UCSD-AML1 (cell line): ENCODE results near the gene ZNF700.
A peak's percentile ranks its signal among the peaks of the same experiment; 100 is the strongest.
"Not testable (repeated sequence)": the region's sequence is repeated elsewhere in the genome, so short reads cannot be mapped to it uniquely, and the experiment has no call there.

ENCODE experiments used
- DNase-seq: peaks from one replicate; lab custom pipeline; 2025; ENCODE audit not compliant: unreplicated experiment; lab: John Stamatoyannopoulos, UW

Gene ZNF700

GRCh38 chr19:11938383-11938782 is 13.5 kb downstream of the ZNF700 start:
- not testable (repeated sequence) for DNase-seq

DNA sequence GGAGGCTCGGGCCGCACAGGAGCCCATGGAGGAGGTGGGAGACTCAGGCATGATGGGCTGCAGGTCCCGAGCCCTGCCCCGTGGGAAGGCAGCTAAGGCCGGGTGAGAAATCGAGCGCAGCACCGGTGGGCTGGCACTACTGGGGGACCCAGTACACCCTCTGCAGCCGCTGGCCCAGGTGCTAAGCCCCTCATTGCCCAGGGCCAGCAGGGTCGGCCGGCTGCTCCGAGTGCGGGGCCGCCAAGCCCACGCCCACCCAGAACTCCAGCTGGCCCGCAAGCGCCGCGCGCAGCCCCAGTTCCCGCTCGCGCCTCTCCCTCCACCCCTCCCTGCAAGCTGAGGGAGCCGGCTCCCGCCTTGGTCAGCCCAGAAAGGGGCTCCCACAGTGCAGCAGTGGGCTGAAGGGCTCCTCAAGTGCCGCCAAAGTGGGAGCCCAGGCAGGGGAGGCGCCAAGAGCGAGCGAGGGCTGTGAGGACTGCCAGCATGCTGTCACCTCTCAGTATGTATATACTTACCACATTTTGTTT is 16.5 kb downstream of the ZNF700 start:
- DNase-seq, result not testable (repeated sequence)

DNA sequence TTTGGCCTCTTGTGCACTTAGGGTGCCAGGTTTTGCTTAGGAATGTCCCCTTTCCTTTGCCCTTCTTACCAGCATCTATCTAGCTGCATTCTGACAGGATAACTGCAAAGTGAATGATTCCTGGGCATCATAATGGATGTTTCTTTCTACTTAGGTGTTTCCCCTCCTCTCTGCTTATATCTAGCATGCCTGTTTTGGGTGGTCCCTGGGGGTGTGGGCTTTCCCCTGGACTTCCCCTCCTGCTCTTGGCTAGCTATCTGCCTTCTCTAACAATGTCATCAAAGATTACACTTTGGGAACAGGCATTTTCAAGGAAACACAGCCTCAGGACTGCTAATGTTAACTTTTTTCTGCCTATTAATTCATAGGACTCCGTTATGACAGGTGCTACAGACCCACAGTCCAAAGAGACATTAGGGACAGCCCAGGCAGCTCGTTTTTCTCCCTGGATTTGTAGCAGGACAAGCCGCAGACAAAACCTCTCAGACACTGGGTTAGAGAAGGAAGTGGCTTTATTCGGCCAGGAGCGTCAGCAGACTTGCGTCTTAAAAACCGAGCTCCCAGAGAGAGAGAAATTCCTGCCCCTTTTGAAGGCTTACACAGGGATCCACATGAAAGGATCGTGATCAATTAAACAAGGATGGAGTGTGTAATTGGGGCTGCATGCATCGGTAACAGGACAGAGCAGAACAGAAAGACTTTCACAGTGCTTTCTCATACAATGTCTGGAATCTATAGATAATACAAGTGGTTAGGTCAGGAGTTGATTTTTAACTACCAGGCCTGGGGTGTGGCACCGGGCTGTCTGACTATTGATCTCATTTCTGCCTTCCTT is 17.3 kb downstream of the ZNF700 start:
- DNase-seq, result no peak

- no peak for DNase-seq
Measured at GRCh38 chr19:11942843-11943108, 17.9 kb downstream of the ZNF700 start.

GRCh38 chr19:11944656-11945055 is 19.7 kb downstream of the ZNF700 start:
- DNase-seq, result no peak

GRCh38 chr19:11948646-11949045 is 23.7 kb downstream of the ZNF700 start:
- DNase-seq, result no peak

- no peak for DNase-seq
Measured at GRCh38 chr19:11949201-11949600, 24.3 kb downstream of the ZNF700 start.

DNA sequence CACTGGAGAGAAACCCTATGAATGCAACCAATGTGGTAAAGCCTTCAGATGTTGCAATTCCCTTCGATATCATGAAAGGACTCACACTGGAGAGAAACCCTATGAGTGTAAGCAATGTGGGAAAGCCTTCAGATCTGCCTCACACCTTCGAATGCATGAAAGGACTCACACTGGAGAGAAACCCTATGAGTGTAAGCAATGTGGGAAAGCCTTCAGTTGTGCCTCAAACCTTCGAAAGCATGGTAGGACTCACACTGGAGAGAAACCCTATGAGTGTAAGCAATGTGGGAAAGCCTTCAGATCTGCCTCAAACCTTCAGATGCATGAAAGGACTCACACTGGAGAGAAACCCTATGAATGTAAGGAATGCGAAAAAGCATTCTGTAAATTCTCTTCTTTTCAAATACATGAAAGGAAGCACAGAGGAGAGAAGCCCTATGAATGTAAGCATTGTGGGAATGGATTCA is 24.7 kb downstream of the ZNF700 start:
- not testable (repeated sequence) for DNase-seq

GRCh38 chr19:11950312-11950711 is 25.4 kb downstream of the ZNF700 start:
- no peak for DNase-seq

DNA sequence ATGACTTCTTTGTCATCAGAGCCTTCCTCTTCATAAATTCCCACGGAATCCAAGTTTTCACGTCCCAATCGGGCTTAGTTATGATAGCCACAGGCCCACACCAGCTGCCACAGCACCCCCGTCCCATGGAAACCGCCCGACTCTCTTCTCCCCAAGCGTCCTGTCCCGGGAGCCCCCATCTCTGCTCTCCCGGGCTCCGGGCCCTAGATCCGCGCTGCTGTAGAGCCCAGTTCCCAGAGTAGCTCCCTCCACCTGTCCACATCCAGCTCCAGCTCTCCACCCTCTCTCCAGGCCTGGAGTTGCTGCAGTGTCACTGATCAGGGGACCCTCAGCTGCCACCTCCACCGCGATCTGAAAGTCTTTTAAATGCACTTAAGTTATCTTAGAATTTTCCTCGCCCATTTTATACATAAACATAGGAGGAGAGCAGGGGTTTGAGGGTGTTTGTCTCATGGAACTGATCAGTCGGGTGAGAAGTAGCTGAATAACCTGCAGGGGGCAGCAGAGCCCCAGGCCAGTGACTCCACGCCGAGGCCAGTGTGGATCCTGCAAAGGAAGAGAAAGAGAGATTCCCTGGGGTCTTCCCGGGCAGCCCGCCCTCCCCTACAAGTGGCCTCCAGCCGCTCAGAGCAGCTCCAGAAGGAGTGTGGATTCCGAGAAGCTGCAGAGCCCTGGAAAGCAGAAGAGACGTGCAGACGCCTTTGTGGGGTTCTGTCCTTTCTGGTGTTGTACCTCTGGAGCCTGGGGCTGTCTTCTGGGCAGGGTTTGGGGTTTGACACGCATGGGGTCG is 38.9 kb downstream of the ZNF700 start:
- DNase-seq, result peak; percentile 73

DNA sequence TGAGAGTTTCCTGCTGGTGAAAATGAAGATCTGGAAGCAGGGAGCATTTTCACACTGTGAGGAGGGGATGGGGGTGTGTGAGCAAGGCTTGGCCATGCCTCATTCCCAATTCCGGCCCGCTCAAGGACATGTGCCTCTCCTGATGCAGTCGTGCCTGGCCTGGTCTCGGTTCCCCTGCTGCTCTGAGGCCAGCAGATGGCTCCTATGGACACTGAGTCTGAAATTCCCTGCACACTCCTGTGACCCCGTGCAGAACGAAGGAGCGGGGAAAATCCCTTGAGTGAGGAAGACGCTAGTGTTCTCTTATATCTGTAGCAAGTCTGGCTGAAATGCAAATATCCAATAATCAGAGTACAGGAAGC is 39.6 kb downstream of the ZNF700 start:
- DNase-seq, result no peak

DNA sequence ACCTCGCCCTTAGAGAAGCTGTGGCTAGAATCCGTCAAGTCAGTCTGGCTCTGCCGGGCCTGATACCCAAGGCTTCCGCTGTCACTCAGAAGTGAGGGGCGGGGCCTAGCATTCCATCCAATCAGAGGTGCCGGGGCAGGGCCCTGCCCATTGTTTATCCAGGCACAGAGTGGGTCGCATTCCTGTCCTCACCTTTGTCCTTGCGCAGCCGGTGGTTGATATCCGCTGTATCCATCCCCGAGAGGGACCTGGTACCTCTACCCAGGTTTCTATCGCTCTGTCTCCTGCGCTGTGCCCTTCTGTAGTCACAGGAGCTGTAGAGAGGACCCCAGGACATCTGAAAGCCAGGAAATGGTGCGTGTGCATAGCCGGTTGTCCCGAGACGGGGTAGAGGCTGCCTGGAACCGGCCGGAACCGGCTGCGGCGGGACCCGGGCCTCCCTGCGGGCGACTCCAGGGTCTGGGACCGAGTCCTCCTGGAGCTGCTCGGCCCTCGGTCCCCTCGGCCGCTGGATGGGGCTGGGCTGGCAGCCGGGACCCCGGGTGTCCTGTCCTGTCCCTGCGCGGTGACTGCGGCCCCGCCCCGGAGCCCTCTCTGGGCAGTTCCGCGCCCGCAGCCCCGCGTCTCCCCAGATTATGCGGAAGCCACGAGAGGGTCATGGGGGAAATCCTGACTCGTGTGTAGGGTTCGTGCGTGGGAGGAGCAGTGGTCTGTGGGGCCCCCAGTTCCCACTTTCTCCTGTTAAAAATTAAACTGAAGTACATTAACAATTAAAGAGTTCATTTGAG is 40.1 kb downstream of the ZNF700 start, which contains the start of gene ZNF763:
Gene ZNF763 (plus strand): TSS at position 183 of the 788 bp plus-strand sequence. CDS start 169 bp downstream, at position 352.
- DNase-seq, result peak; percentile 90

GRCh38 chr19:11970174-11970573 is 45.3 kb downstream of the ZNF700 start:
- DNase-seq, result no peak

DNA sequence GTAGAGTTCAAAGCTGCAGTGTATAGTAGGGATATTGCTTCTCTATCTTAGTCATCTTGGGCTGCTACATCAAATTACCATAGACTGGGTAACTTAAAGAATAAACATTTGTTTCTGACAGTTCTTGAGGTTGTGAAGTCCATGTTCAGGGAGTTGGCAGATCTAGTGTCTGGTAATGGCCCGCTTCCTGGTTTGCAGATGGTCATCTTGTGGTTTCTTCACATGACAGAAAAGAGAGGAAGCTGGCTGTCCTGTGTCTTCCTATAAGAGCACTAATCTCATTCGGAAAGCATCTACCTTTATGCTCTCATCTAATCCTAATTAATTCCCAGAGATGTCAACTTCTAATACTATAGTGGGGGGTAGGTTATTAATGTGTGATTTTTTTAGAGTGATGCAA is 46.1 kb downstream of the ZNF700 start:
- DNase-seq, result no peak

DNA sequence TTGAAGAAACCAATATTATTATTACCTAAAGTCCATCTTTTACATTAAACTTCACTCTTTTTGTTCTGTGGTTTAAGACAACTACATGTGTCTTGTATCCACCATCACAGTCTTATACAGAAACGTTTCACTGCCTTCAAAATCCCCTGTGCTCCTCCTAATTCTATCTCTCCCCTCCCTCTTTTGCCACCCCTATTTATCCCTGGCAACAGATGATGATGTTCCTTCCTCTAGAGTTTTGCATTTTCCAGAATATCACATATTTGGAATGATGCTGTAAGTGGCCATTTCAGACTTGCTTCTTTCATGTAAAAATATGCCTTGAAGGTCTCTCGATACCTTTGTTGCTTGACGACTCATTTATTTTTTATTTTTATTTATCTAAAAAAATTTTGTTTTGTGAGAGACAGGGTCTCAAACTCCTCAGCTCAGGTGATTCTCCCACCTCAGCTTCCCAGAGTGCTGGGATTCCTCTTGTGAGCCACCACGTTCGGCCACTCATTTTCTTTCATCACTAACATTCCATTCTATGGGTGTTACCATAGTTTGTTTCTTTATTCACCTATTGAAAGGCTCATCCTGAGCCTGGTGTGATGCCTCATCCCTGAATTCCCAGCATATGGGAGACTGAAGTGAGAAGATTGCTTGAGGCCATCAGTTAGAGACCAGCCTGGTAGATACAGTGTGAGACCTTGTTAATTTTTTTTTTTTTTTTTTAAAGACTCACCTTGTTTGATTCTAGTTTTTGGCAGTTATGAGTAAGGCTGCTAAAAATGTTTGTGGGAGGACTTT is 48.3 kb downstream of the ZNF700 start:
- no peak for DNase-seq

DNA sequence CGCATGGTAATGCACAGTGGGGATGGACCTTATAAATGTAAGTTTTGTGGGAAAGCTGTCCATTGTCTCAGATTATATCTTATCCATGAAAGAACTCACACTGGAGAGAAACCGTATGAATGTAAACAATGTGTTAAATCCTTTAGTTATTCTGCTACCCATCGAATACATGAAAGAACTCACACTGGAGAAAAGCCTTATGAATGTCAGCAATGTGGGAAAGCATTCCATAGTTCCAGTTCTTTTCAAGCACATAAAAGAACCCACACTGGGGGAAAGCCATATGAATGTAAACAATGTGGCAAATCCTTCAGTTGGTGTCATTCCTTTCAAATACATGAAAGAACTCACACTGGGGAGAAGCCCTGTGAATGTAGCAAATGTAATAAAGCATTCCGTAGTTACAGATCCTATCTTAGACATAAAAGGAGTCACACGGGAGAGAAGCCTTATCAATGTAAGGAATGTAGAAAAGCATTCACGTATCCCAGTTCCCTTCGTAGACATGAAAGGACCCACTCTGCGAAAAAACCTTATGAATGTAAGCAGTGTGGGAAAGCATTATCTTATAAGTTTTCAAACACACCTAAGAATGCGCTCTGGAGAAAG is 53.7 kb downstream of the ZNF700 start:
- DNase-seq, result no peak

DNA sequence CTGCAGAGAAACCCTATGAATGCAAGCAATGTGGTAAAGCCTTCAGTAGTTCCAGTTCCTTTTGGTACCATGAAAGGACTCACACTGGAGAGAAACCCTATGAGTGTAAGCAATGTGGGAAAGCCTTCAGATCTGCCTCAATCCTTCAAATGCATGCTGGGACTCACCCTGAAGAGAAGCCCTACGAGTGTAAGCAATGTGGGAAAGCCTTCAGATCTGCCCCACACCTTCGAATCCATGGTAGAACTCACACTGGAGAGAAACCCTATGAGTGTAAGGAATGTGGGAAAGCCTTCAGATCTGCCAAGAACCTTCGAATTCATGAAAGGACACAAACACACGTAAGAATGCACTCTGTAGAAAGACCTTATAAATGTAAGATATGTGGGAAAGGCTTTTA is 54.6 kb downstream of the ZNF700 start:
- no peak for DNase-seq

- DNase-seq, result no peak
Measured at GRCh38 chr19:11982526-11982925, 57.6 kb downstream of the ZNF700 start.

DNA sequence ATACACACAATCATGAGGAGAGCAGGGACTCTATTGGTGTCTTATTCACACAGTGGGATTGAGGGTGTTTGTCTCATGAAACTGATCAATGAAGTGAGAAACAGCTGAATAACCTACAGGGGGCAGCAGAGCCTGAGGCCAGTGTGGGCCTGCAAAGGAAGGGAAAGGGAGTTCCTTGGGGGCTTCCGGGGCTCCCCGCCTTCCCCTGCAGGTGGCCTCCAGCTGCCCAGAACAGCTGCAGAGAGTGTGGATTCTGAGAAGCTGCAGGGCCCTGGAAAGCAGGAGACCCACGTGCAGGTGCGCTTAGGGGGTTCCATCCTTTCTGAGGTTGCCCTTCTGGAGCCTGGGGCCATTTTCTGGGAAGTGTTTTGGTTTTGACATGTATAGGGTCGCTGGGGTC is 60.1 kb downstream of the ZNF700 start:
- peak; percentile 35 for DNase-seq

- no peak for DNase-seq
Measured at GRCh38 chr19:11986754-11987153, 61.8 kb downstream of the ZNF700 start.
